Colonic mucosa (tissue), 4 donors: ENCODE results near the gene MYO9A. TPM values are rescaled to one million over a fixed set of nuclear protein-coding genes. Genes with fewer than 3 reads are reported as not detected.

Source experiments
- DNase-seq: peaks from one replicate; pipeline ENCODE4 v3.0.0-alpha.2; 2020
- H3K27ac ChIP-seq: fragments of 200-600 bp; one replicate; pipeline ENCODE4 v1.8.0; 2021
- H3K27me3 ChIP-seq: fragments of 200-600 bp; one replicate; pipeline ENCODE4 v1.8.0; 2021
- H3K36me3 ChIP-seq: fragments of 200-600 bp; one replicate; pipeline ENCODE4 v1.8.0; 2021
- H3K4me1 ChIP-seq: fragments of 200-600 bp; one replicate; pipeline ENCODE4 v1.8.0; 2021; ENCODE audit warnings: mild to moderate bottlenecking
- H3K4me3 ChIP-seq: fragments of 200-600 bp; one replicate; pipeline ENCODE4 v1.8.0; 2021
- H3K9ac ChIP-seq, 2 donors: one replicate each; pipeline ENCODE4 v1.7.0; 2013; ENCODE audit warnings: control low read depth in 2 of 2, low read depth in 2 of 2, low read length in 2 of 2
- H3K9me3 ChIP-seq: fragments of 200-600 bp; one replicate; pipeline ENCODE4 v1.8.0; 2021
- intact Hi-C: fragments of 100-400 bp; cut with DNase I; formaldehyde crosslinking; loops from one replicate; pipeline ENCODE4 v1.14.1; 2022
- total RNA-seq, 2 donors: library from RNA; stranded (reverse); fragmentation: NEBNext Ultra II Directional in 1 of 2; extraction: Animal tissue kit (Norgen Biotek cat#: 25700) in 1 of 2; gene quantifications; one replicate each; pipeline ENCODE4 v1.2.1, GENCODE V29; 2021
- TF ChIP-seq, protein P1 (sequence below): fragments of 200-600 bp; IDR thresholded peaks from one replicate; pipeline ENCODE4 v1.8.0; 2022; ENCODE audit warnings: antibody characterized with exemption, mild to moderate bottlenecking
- donor health status: healthy.
- donor health status: DM: no; HTN: no; CAD: no.
- donor health status: DM: no; HTN: no; CAD: no.

Gene MYO9A
- total RNA-seq, 2 donors from 2014 or later, result 27.5 to 34.3 TPM

DNA sequence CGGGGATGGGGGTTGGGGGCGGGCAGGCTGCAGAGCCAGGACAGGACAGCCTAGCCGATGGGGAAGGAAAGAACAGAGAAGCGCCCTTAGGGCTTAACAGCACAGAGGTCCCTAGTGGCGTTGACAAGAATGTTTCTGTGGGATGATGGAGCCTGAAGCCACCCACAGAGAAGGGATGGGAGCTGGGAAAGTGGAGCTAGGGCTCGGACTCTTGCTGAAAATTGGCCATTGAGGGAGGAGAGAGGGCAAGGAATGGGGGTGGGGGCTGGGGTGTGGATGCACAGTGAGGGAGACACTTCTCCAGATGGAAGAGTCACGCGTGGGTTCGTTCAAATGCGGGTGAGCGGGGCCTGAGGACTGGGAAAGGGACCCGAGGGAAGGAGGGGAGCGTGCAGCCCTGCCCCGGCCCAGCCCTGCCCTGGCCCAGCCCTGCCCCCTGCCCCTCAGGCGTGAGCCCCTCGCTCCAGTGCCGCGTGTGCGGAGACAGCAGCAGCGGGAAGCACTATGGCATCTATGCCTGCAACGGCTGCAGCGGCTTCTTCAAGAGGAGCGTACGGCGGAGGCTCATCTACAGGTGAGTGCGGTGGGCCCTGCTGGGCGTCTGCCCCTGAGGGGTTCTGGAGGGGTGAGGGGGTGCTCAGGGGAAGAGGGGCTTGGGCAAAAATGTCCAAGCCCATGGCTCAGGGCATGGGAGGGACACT, 306.8 kb downstream of the MYO9A start:
- no peak for DNase-seq
- intact Hi-C loops, result no loop called here
- Histone ChIP-seq H3K9ac (no peak overlapping the region), H3K27me3 (no peaks in the 10 kb centered on the region), H3K4me1 (no peaks in the 10 kb centered on the region), H3K27ac (no peak overlapping the region), H3K9me3 (no peaks in the 10 kb centered on the region), H3K36me3 (no peaks in the 10 kb centered on the region), H3K4me3 (no peak overlapping the region)
- TF ChIP-seq, protein P1, sequence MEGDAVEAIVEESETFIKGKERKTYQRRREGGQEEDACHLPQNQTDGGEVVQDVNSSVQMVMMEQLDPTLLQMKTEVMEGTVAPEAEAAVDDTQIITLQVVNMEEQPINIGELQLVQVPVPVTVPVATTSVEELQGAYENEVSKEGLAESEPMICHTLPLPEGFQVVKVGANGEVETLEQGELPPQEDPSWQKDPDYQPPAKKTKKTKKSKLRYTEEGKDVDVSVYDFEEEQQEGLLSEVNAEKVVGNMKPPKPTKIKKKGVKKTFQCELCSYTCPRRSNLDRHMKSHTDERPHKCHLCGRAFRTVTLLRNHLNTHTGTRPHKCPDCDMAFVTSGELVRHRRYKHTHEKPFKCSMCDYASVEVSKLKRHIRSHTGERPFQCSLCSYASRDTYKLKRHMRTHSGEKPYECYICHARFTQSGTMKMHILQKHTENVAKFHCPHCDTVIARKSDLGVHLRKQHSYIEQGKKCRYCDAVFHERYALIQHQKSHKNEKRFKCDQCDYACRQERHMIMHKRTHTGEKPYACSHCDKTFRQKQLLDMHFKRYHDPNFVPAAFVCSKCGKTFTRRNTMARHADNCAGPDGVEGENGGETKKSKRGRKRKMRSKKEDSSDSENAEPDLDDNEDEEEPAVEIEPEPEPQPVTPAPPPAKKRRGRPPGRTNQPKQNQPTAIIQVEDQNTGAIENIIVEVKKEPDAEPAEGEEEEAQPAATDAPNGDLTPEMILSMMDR, result no peak

DNA sequence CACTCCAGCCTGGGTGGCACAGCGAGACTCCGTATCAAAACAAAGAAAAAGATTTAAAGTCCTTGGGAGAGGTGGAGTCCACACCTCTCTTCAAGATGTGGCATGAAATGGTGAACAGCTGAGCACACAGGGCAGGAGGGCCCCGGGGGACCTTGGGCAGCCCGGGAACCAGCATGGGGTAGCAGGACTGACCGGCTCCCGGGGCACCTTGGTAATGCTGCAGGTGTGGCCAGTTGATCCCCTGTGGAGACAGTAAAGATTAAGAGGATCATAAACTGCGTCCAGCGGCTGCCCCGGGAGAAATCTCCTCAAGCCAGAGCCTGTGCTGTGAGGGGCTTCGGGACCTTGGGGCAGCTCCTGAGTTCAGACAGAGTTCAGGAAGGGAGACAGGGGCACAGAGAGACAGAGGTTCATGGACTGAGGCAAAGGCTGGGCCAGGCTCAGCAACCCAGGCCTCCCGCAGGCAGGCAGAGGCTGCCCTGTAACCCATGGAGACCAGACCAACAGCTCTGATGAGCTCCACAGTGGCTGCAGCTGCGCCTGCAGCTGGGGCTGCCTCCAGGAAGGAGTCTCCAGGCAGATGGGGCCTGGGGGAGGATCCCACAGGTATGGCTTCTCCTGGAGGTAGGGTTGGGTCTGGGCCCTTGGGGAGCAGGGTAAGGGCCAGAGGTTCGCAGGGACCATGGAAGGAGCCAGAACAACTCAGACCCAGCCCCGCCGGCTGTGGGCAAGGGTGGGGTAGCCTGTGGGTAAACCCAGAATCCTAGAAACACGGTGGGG, 307.5 kb downstream of the MYO9A start, which contains the start of gene NR2E3:
Gene NR2E3 (plus strand): TSS at position 299 of the 780 bp plus-strand sequence. CDS start 190 bp downstream, at position 489.
- intact Hi-C loops, result no loop called here
- TF ChIP-seq, protein P1, result no peak
- Histone ChIP-seq H3K9ac (no peak within 1 kb of the TSS), H3K4me3 (no peak within 1 kb of the TSS), H3K27me3 (no peaks in the 10 kb centered on the region), H3K9me3 (no peaks in the 10 kb centered on the region), H3K4me1 (no peaks in the 10 kb centered on the region), H3K27ac (no peak within 1 kb of the TSS), H3K36me3 (no peaks in the 10 kb centered on the region)
- DNase-seq, result no peak

DNA sequence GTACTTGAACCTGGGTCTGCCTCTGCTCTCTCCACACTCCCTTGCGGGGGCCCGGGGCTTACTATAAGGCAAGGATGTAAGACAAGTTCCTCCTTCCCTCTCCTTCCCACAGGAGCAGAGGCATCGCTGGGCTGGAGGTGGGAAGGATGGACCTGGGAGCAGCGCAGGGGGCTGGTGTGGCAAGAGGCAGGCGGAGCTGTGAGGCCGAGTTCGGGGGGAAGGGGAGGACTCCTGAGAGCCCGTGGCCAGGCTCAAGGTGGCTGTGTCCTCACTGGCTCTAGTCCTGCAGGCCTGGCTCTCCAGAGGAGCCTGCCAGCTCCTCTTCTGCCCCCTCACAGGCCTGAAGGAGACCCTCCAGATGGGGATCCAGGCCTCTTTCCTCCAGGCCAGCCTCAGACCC, 308.6 kb downstream of the MYO9A start:
- Histone ChIP-seq H3K4me3 (no peak overlapping the region), H3K27ac (no peak overlapping the region), H3K36me3 (no peaks in the 10 kb centered on the region), H3K27me3 (no peaks in the 10 kb centered on the region), H3K9me3 (no peaks in the 10 kb centered on the region), H3K9ac (no peak overlapping the region), H3K4me1 (no peaks in the 10 kb centered on the region)
- TF ChIP-seq, protein P1, result no peak
- intact Hi-C loops, result no loop called here
- no peak for DNase-seq

DNA sequence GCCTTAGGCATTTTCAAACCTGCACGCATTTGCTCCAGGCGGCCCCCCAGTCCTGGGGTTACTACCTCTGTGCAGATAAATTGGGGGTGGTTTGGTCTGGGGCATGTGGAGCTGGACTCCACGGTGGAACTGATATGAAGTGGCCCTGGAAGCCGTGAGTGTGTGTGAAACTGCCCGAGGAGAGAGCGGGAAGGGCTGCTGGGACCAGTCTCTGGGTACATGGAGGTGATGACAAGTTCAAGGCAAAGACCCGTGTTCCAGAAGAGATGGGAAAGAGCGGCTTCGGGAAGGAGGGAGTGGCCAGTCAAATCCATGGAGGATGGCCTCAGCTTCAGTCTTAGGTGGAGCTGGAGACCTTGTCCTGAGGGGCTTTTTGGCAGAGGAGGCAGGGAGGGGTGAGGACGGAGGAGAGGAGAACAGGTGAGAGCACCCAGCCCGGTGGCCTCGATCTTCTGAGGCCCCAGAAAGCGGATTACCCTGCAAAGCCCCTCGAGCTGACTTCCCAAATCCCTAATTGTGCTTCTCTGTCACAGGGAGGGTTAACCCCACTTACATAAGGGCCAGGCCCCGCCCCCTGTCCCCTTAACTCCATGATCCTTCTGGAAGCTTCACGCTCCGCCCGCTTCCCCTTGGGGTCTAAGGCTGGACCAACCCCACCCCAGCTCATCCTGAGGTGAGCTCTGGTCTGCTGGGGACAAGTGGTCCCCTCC, 309.5 kb downstream of the MYO9A start:
- Histone ChIP-seq H3K9me3 (no peaks in the 10 kb centered on the region), H3K27ac (no peak overlapping the region), H3K27me3 (no peaks in the 10 kb centered on the region), H3K9ac (no peak overlapping the region), H3K4me1 (no peaks in the 10 kb centered on the region), H3K4me3 (no peak overlapping the region), H3K36me3 (no peaks in the 10 kb centered on the region)
- intact Hi-C loops, result no loop called here
- TF ChIP-seq, protein P1, result no peak
- DNase-seq, result no peak

DNA sequence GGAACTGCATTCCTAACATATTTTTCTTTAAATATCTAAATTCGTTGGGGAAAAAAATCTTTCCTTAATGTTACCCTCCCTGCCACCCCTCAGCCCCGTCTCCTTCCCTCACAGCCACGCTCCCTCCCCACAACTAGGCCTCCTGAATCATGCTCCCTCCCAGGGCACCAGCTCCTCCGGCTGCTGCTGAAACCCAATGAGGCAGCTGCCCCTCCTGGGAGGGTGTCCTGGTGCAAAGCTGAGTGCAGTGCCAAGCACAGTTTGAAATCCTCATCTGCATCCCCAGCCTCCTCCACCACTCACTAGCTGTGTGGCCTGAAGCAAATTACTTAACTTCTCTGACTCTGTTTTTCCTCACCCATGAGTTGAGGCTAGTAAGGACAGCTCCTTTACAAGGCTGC, 310.3 kb downstream of the MYO9A start:
- Histone ChIP-seq H3K4me3 (no peak overlapping the region), H3K36me3 (no peaks in the 10 kb centered on the region), H3K4me1 (no peaks in the 10 kb centered on the region), H3K27ac (no peak overlapping the region), H3K27me3 (no peaks in the 10 kb centered on the region), H3K9ac (no peak overlapping the region), H3K9me3 (no peaks in the 10 kb centered on the region)
- intact Hi-C loops, result no loop called here
- no peak for DNase-seq
- TF ChIP-seq, protein P1, result no peak
